ENCODE results near the gene SH3BP2. TPM values are rescaled to one million over a fixed set of nuclear protein-coding genes. Genes with fewer than 3 reads are reported as not detected.

Gene SH3BP2
- total and polyA plus RNA-seq, 8 donors, result 34.9 to 113 (median 52.4) TPM

- Histone ChIP-seq H3K27ac (peak overlapping the region; percentile 30 to 76), H3K9me3 (no peaks in the 10 kb centered on the region), H3K4me3 (no peak overlapping the region), H3K36me3 (peaks cover 0 to 73% of the 10 kb centered on the region in 2 donors), H3K4me1 (peaks cover 4 to 31% of the 10 kb centered on the region in 2 donors), H3K27me3 (no peaks in the 10 kb centered on the region)
- TF ChIP-seq CTCF (IDR thresholded peaks at IDR 0.05), result no peak
- ATAC-seq, result no peak
- intact Hi-C loops (cut with DNase I), result no loop called here
- peak in 1 of 4 donors; percentile 45 for DNase-seq
Measured at GRCh38 chr4:2745516-2745915, 47.4 kb upstream of the SH3BP2 start.

- intact Hi-C loops (cut with DNase I), result no loop called here
- ATAC-seq, result peak; percentile 85
- no peak for TF ChIP-seq CTCF (IDR thresholded peaks at IDR 0.05)
- Histone ChIP-seq H3K4me1 (peaks cover 4 to 38% of the 10 kb centered on the region in 2 donors), H3K27ac (peak overlapping the region; percentile 30 to 76), H3K36me3 (peaks cover 0 to 73% of the 10 kb centered on the region in 2 donors), H3K27me3 (no peaks in the 10 kb centered on the region), H3K9me3 (no peaks in the 10 kb centered on the region), H3K4me3 (no peak overlapping the region)
- DNase-seq, result peak in 3 of 4 donors; percentile 31 to 86 (median 75)
Measured at GRCh38 chr4:2745981-2746806, 46.7 kb upstream of the SH3BP2 start.

GRCh38 chr4:2746891-2747695 is 45.8 kb upstream of the SH3BP2 start:
- TF ChIP-seq CTCF (IDR thresholded peaks at IDR 0.05), result no peak
- Histone ChIP-seq H3K27me3 (no peaks in the 10 kb centered on the region), H3K4me3 (no peak overlapping the region), H3K4me1 (peaks cover 4 to 42% of the 10 kb centered on the region in 2 donors), H3K9me3 (no peaks in the 10 kb centered on the region), H3K27ac (peak overlapping the region in 1 of 2 donors; percentile 76), H3K36me3 (peaks cover 0 to 66% of the 10 kb centered on the region in 2 donors)
- DNase-seq, result peak in 2 of 4 donors; percentile 31 to 69
- ATAC-seq, result no peak
- intact Hi-C loops (cut with DNase I), result no loop called here

- Histone ChIP-seq H3K27me3 (no peaks in the 10 kb centered on the region), H3K9me3 (no peaks in the 10 kb centered on the region), H3K27ac (no peak overlapping the region), H3K4me1 (peaks cover 0 to 52% of the 10 kb centered on the region in 2 donors), H3K36me3 (peaks cover 0 to 40% of the 10 kb centered on the region in 2 donors), H3K4me3 (no peak overlapping the region)
- DNase-seq (peak in 1 of 4 donors; percentile 53), ATAC-seq (no peak)
- intact Hi-C loops (cut with DNase I), result no loop called here
- no peak for TF ChIP-seq CTCF (IDR thresholded peaks at IDR 0.05)
Measured at GRCh38 chr4:2750719-2751605, 41.9 kb upstream of the SH3BP2 start.
